DND-41 (cell line): ENCODE results near the gene GNG4.

Experiments used
- ATAC-seq: fragments of 200-7000 bp; cut with Tn5 transposase; 3 replicates; pipeline ENCODE4 v1.9.1; 2021; ENCODE audit warnings: low read depth; ENCODE audit not compliant: insufficient read depth
- DNase-seq: peaks from one replicate; pipeline ENCODE4 v3.0.0-alpha.2; 2020
- H2AFZ ChIP-seq: 2 replicates; pipeline ENCODE4 v1.6.0; 2012; ENCODE audit warnings: low read depth, low read length
- H3K27ac ChIP-seq: 2 replicates; pipeline ENCODE4 v1.5.1; 2012; ENCODE audit warnings: low read length, inconsistent platforms
- H3K27me3 ChIP-seq: fragments of 200-600 bp; sonication (generic); 2 replicates; pipeline ENCODE4 v1.6.0; 2012; ENCODE audit warnings: low read length, mild to moderate bottlenecking, inconsistent platforms; ENCODE audit not compliant: insufficient read depth, poor library complexity
- H3K36me3 ChIP-seq: 2 replicates; pipeline ENCODE4 v1.5.1; 2012; ENCODE audit warnings: low read length, inconsistent platforms; ENCODE audit not compliant: insufficient read depth
- H3K4me1 ChIP-seq: 2 replicates; pipeline ENCODE4 v1.5.1; 2012; ENCODE audit warnings: mild to moderate bottlenecking, low read length; ENCODE audit not compliant: insufficient read depth
- H3K4me2 ChIP-seq: 2 replicates; pipeline ENCODE4 v1.6.0; 2012; ENCODE audit warnings: mild to moderate bottlenecking, moderate library complexity, low read length, inconsistent platforms; ENCODE audit not compliant: insufficient read depth
- H3K4me3 ChIP-seq, 2 experiments: fragments of 200-600 bp in 1 of 2; shearing (Covaris generic) in 1 of 2; 2 replicates each; pipeline ENCODE4 v1.5.1; 2012 to 2016; ENCODE audit warnings: inconsistent platforms in 2 of 2, low read length in 2 of 2, mild to moderate bottlenecking in 2 of 2, low read depth in 1 of 2, moderate library complexity in 1 of 2
- H3K79me2 ChIP-seq: 2 replicates; pipeline ENCODE4 v1.6.0; 2012; ENCODE audit warnings: low read length, inconsistent platforms; ENCODE audit not compliant: insufficient read depth
- H3K9ac ChIP-seq: 2 replicates; pipeline ENCODE4 v1.6.0; 2012; ENCODE audit warnings: low read depth, mild to moderate bottlenecking, inconsistent platforms, low read length, moderate library complexity
- H3K9me3 ChIP-seq: 2 replicates; pipeline ENCODE4 v1.5.1; 2012; ENCODE audit warnings: low read length, moderate library complexity, mild to moderate bottlenecking, inconsistent platforms; ENCODE audit not compliant: insufficient read depth, severe bottlenecking
- H4K20me1 ChIP-seq: 2 replicates; pipeline ENCODE4 v1.6.0; 2012; ENCODE audit warnings: low read length; ENCODE audit not compliant: insufficient read depth
- EZH2 ChIP-seq: IDR thresholded peaks from 3 replicates; pipeline ENCODE4 v1.6.1; 2012; ENCODE audit warnings: borderline replicate concordance, low read depth, mild to moderate bottlenecking, moderate library complexity, low read length, inconsistent platforms; ENCODE audit not compliant: severe bottlenecking
- TF ChIP-seq, protein P1 (sequence below): IDR thresholded peaks from 2 replicates; pipeline ENCODE4 v1.5.1; 2012; ENCODE audit warnings: borderline replicate concordance, low read length, moderate library complexity, mild to moderate bottlenecking; ENCODE audit not compliant: poor library complexity, severe bottlenecking; ENCODE audit errors: extremely low read depth

Gene GNG4

DNA sequence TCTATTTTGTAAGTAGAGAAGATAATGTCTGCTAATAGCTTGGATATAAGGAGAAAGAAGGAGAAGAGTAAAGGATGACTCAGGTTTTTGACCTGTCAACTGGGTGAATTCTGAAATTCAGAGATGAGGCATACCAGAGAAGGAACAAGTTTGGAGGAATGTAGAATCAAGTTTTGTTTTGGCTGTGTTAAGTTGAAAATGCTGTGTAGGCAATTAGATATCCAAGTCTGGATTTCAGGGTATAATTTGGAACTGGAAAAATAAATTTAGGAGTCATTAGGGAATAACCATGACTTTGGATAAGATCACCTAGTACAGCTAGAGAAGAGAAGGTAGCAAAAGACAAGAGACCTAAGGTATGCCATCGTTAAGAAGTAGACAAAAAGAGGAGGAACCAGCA, 22.4 kb upstream of the GNG4 start:
- ATAC-seq (no peak), DNase-seq (no peak)
- Histone ChIP-seq H3K36me3 (no peaks in the 10 kb centered on the region), H3K79me2 (no peaks in the 10 kb centered on the region), H3K9me3 (peaks cover 37% of the 10 kb centered on the region), H3K4me3 (no peak overlapping the region), H3K9ac (no peak overlapping the region), H3K27ac (no peak overlapping the region), H4K20me1 (no peaks in the 10 kb centered on the region), H3K4me2 (no peak overlapping the region), H2AFZ (no peak overlapping the region), H3K4me1 (no peaks in the 10 kb centered on the region), H3K27me3 (no peaks in the 10 kb centered on the region)
- TF ChIP-seq, protein P1, sequence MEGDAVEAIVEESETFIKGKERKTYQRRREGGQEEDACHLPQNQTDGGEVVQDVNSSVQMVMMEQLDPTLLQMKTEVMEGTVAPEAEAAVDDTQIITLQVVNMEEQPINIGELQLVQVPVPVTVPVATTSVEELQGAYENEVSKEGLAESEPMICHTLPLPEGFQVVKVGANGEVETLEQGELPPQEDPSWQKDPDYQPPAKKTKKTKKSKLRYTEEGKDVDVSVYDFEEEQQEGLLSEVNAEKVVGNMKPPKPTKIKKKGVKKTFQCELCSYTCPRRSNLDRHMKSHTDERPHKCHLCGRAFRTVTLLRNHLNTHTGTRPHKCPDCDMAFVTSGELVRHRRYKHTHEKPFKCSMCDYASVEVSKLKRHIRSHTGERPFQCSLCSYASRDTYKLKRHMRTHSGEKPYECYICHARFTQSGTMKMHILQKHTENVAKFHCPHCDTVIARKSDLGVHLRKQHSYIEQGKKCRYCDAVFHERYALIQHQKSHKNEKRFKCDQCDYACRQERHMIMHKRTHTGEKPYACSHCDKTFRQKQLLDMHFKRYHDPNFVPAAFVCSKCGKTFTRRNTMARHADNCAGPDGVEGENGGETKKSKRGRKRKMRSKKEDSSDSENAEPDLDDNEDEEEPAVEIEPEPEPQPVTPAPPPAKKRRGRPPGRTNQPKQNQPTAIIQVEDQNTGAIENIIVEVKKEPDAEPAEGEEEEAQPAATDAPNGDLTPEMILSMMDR: no peak
- no peak for TF ChIP-seq EZH2

DNA sequence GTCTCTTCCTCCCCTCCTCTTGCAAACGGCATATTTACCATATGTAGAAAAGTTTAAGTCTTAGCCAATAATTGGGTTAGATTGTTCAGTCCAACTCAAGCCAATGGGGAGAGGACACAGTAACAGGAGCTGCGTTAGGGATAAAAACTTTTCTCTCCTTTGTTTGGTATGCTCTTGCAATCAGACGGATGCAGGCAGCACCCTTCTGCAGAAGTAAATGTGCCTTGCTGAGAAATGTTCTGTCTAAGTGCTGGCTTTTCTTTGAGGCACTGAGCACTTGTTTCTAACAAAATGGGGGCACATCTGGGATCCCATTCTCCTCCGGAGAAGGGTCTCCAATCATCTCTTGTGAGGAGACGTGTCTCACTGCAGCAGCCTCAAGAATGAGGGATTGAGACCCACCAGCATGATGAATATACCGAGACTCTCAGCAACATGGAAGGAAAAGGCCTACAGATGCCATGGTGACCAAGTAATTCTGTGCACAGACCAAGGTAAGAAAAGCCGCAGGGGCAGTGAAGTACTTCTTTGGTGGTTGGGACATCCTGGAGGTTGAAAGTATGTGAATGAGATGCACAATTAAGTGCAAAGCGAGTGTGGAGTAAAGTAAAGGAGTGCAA, 20.7 kb upstream of the GNG4 start:
- no peak for DNase-seq

DNA sequence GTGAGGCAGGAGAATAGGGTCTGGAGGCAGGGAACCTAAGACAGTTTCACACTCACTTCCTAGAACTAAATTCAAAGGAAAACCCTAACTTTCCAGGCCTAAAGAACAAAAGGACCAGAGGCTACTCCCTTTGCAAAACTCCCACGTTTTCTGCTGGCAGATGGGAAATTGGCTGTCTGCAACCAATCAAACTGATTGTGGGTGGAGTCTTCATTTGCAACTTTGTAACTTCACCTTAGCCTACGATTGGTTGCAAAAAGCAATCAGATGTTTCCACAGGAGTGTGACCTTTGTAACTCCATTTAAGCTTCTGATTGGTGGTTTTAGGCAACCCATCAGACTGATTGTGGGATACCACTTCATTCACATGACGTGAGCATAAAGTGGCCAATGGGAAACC, 19.7 kb upstream of the GNG4 start:
- no peaks in the 10 kb centered on the region for H4K20me1 ChIP-seq
- no peak overlapping the region for H3K4me2 ChIP-seq
- H3K4me3 ChIP-seq: no peak overlapping the region
- peaks cover 25% of the 10 kb centered on the region for H3K9me3 ChIP-seq
- ATAC-seq: no peak
- H2AFZ ChIP-seq: no peak overlapping the region
- no peak overlapping the region for H3K9ac ChIP-seq
- no peak for TF ChIP-seq EZH2
- TF ChIP-seq, protein P1: no peak
- no peaks in the 10 kb centered on the region for H3K79me2 ChIP-seq
- H3K27ac ChIP-seq: no peak overlapping the region
- H3K4me1 ChIP-seq: no peaks in the 10 kb centered on the region
- H3K36me3 ChIP-seq: no peaks in the 10 kb centered on the region
- H3K27me3 ChIP-seq: no peaks in the 10 kb centered on the region
- no peak for DNase-seq

More for the DNA sequence above, 20.7 kb upstream of the GNG4 start:
- ATAC-seq: no peak
- TF ChIP-seq, protein P1: no peak
- no peak for TF ChIP-seq EZH2
- no peak overlapping the region for H3K4me2 ChIP-seq
- no peaks in the 10 kb centered on the region for H3K79me2 ChIP-seq
- H3K27ac ChIP-seq: no peak overlapping the region
- no peaks in the 10 kb centered on the region for H3K4me1 ChIP-seq
- H4K20me1 ChIP-seq: no peaks in the 10 kb centered on the region
- no peak overlapping the region for H3K9ac ChIP-seq
- H3K4me3 ChIP-seq: no peak overlapping the region
- H3K36me3 ChIP-seq: no peaks in the 10 kb centered on the region
- peaks cover 31% of the 10 kb centered on the region for H3K9me3 ChIP-seq
- H3K27me3 ChIP-seq: no peaks in the 10 kb centered on the region
- no peak overlapping the region for H2AFZ ChIP-seq
